B cell (primary cell): ENCODE data around the gene BMAL2. TPM values are rescaled to one million over a fixed set of nuclear protein-coding genes. Genes with fewer than 3 reads are reported as not detected.

Experiments
- ATAC-seq: fragments of 200-7000 bp; cut with Tn5 transposase; one replicate; pipeline ENCODE4 v1.10.0; 2021; ENCODE audit warnings: low read depth, mild to moderate bottlenecking, moderate number of reproducible peaks, moderate library complexity
- CTCF ChIA-PET: fragments of 350-600 bp; sonication (Branson Sonifier 250); formaldehyde crosslinking; loops from one replicate; lab custom pipeline; 2021; ENCODE audit warnings: antibody characterized with exemption, inconsistent platforms; lab: Charles Lee
- POLR2A ChIA-PET: fragments of 350-600 bp; sonication (Branson Sonifier 250); formaldehyde crosslinking; loops from one replicate; lab custom pipeline; 2021; ENCODE audit warnings: antibody characterized with exemption; lab: Charles Lee
- DNase-seq: peaks from one replicate; pipeline ENCODE4 v3.0.0; 2013
- H2AFZ ChIP-seq: 2 replicates; pipeline ENCODE4 v1.6.1; 2012; ENCODE audit warnings: mild to moderate bottlenecking, low read depth, low read length; ENCODE audit not compliant: insufficient read depth, poor library complexity, severe bottlenecking
- H3K27ac ChIP-seq, 2 donors: 1 replicate in 1 of 2; 2 replicates in 1 of 2; pipeline ENCODE4 v1.5.1; 2012 to 2013; ENCODE audit warnings: low read length in 2 of 2, mild to moderate bottlenecking in 2 of 2, moderate library complexity in 1 of 2
- H3K27me3 ChIP-seq, 4 experiments: fragments of 200-600 bp in 1 of 4; sonication (generic) in 1 of 4; replicated peaks in 1 of 4; 1 replicate in 2 of 4; 2 replicates in 2 of 4; pipeline versions ENCODE4 v1.6.1 to v1.7.0; 2013 to 2016; ENCODE audit warnings: low read length in 3 of 4, mild to moderate bottlenecking in 2 of 4, mixed read lengths in 1 of 4, moderate library complexity in 1 of 4; ENCODE audit not compliant: insufficient read depth in 4 of 4, control insufficient read depth in 3 of 4; ENCODE audit errors: control extremely low read depth in 1 of 4
- H3K36me3 ChIP-seq, 2 experiments: replicated peaks in 1 of 2; 1 replicate in 1 of 2; 2 replicates in 1 of 2; pipeline versions ENCODE4 v1.6.1 to v1.7.1; 2013; ENCODE audit warnings: low read length in 1 of 2; ENCODE audit not compliant: insufficient read depth in 2 of 2, control insufficient read depth in 1 of 2; ENCODE audit errors: control extremely low read depth in 1 of 2, extremely low read depth in 1 of 2
- H3K4me1 ChIP-seq, 2 donors: fragments of 200-600 bp in 1 of 2; sonication (generic) in 1 of 2; 1 replicate in 1 of 2; 2 replicates in 1 of 2; pipeline versions ENCODE4 v1.5.1 to v1.6.1; 2013 to 2017; ENCODE audit warnings: low read length in 2 of 2; ENCODE audit not compliant: control insufficient read depth in 2 of 2, insufficient read depth in 2 of 2
- H3K4me2 ChIP-seq: replicated peaks from 2 replicates; pipeline ENCODE3; 2012; ENCODE audit warnings: mild to moderate bottlenecking, low read depth, low read length; ENCODE audit not compliant: poor library complexity, severe bottlenecking
- H3K4me3 ChIP-seq, 5 experiments: fragments of 200-600 bp in 1 of 5; sonication (generic) in 1 of 5; 1 replicate in 3 of 5; 2 replicates in 2 of 5; pipeline versions ENCODE4 v1.5.1 to v1.7.0; 2011 to 2016; ENCODE audit warnings: low read length in 4 of 5, mild to moderate bottlenecking in 4 of 5, low read depth in 2 of 5, control low read depth in 1 of 5, moderate library complexity in 1 of 5; ENCODE audit not compliant: insufficient read depth in 1 of 5; ENCODE audit errors: control extremely low read depth in 1 of 5, extremely low read depth in 1 of 5
- H3K79me2 ChIP-seq: fragments of 200-600 bp; sonication (generic); one replicate; pipeline ENCODE4 v1.6.0; 2016; ENCODE audit warnings: low read length; ENCODE audit not compliant: control insufficient read depth, insufficient read depth
- H3K9ac ChIP-seq: fragments of 200-600 bp; sonication (generic); 2 replicates; pipeline ENCODE4 v1.6.1; 2017; ENCODE audit warnings: mild to moderate bottlenecking, low read length, moderate library complexity
- H3K9me3 ChIP-seq, 3 donors: one replicate each; pipeline versions ENCODE4 v1.6.1 to v1.7.1; 2013; ENCODE audit warnings: low read length in 2 of 3; ENCODE audit not compliant: control insufficient read depth in 2 of 3, insufficient read depth in 1 of 3; ENCODE audit errors: control extremely low read depth in 1 of 3
- H4K20me1 ChIP-seq: 2 replicates; pipeline ENCODE4 v1.6.0; 2012; ENCODE audit warnings: mild to moderate bottlenecking, low read length; ENCODE audit not compliant: insufficient read depth, control insufficient read depth, poor library complexity, severe bottlenecking
- H3K27ac Mint-ChIP-seq: one replicate; pipeline ENCODE4 v1.8.0; 2021; ENCODE audit warnings: mixed read lengths
- H3K27me3 Mint-ChIP-seq: one replicate; pipeline ENCODE4 v1.8.0; 2021; ENCODE audit warnings: mixed read lengths
- H3K4me1 Mint-ChIP-seq: one replicate; pipeline ENCODE4 v1.8.0; 2021; ENCODE audit warnings: mixed read lengths
- H3K4me3 Mint-ChIP-seq: one replicate; pipeline ENCODE4 v1.8.0; 2021; ENCODE audit warnings: mixed read lengths
- H3K9me3 Mint-ChIP-seq: one replicate; pipeline ENCODE4 v1.8.0; 2022; ENCODE audit warnings: mixed read lengths; ENCODE audit not compliant: insufficient read depth
- CTCF ChIP-seq: fragments of 200-600 bp; IDR thresholded peaks from one replicate; pipeline ENCODE4 v1.8.0; 2022; ENCODE audit warnings: antibody characterized with exemption, mild to moderate bottlenecking
- EZH2 ChIP-seq: IDR thresholded peaks from 2 replicates; pipeline ENCODE4 v1.6.1; 2012; ENCODE audit warnings: borderline replicate concordance, low read depth, mild to moderate bottlenecking, moderate library complexity, low read length; ENCODE audit not compliant: insufficient read depth, poor library complexity, severe bottlenecking
- WGBS: methylation state at CpG from one replicate; pipeline ENCODE4 v1.1.5; 2013; ENCODE audit warnings: missing lambda C conversion rate; ENCODE audit not compliant: insufficient coverage; 5-methylcytosine and 5-hydroxymethylcytosine counted together
- intact Hi-C: fragments of 100-400 bp; cut with micrococcal nuclease; formaldehyde crosslinking; loops from one replicate; pipeline ENCODE4 v1.10.0; 2022
- polyA plus RNA-seq: library from polyadenylated mRNA; depleted of rRNA; stranded (reverse); fragments of >200 nt; gene quantifications from 2 replicates; pipeline ENCODE4 v1.2.3, GENCODE V29; 2012
- total RNA-seq, 2 donors: library from RNA; stranded (reverse); fragments of 120-200 nt in 1 of 2; gene quantifications; 1 replicate in 1 of 2; 2 replicates in 1 of 2; pipeline versions ENCODE4 v1.2.3 to v1.2.4, GENCODE V29; 2013 to 2022

Gene BMAL2
- total and polyA plus RNA-seq, 2 donors (not counting 1 experiment from before 2014, with no cell fraction given): 0.30 to 2.8 TPM

GRCh38 chr12:27342536-27342935, 9.9 kb downstream of the BMAL2 start:
- no peak overlapping the region for H3K9ac ChIP-seq

More at GRCh38 chr12:27342536-27342935, 9.9 kb downstream of the BMAL2 start:
- Histone ChIP-seq H3K4me3 (no peak overlapping the region), H4K20me1 (no peaks in the 10 kb centered on the region), H3K36me3 (no peaks in the 10 kb centered on the region), H3K4me1 (no peaks in the 10 kb centered on the region), H3K9me3 (no peaks in the 10 kb centered on the region), H3K27me3 (no peaks in the 10 kb centered on the region), H3K27ac (no peak overlapping the region), H3K4me2 (no peak overlapping the region), H2AFZ (no peak overlapping the region), H3K79me2 (no peaks in the 10 kb centered on the region)
- H3K27me3 Mint-ChIP-seq: no peaks in the 10 kb centered on the region
- ChIA-PET CTCF (no interaction called here), POLR2A (no interaction called here)
- no peak overlapping the region for H3K27ac Mint-ChIP-seq
- DNase-seq: no peak
- WGBS: 80% methylated on average over 1 of the region's 2 CpGs
- TF ChIP-seq EZH2 (no peak), CTCF (no peak)
- no peak overlapping the region for H3K4me3 Mint-ChIP-seq
- intact Hi-C loops: no loop called here
- no peaks in the 10 kb centered on the region for H3K9me3 Mint-ChIP-seq
- no peak for ATAC-seq
- H3K4me1 Mint-ChIP-seq: no peaks in the 10 kb centered on the region
